COLO668 (cell line): ENCODE measurements around the gene EMX2.
"Not testable (repeated sequence)": the region's sequence is repeated elsewhere in the genome, so short reads cannot be mapped to it uniquely, and the experiment has no call there.

Source experiments
- DNase-seq: peaks from one replicate; lab custom pipeline; 2025; ENCODE audit not compliant: unreplicated experiment; lab: John Stamatoyannopoulos, UW

Gene EMX2

GRCh38 chr10:117542706-117543224 lies at the start of gene EMX2:
Gene EMX2 (plus strand): TSS chr10:117542746. CDS start chr10:117543268, 522 bp downstream.
- no peak for DNase-seq

DNA sequence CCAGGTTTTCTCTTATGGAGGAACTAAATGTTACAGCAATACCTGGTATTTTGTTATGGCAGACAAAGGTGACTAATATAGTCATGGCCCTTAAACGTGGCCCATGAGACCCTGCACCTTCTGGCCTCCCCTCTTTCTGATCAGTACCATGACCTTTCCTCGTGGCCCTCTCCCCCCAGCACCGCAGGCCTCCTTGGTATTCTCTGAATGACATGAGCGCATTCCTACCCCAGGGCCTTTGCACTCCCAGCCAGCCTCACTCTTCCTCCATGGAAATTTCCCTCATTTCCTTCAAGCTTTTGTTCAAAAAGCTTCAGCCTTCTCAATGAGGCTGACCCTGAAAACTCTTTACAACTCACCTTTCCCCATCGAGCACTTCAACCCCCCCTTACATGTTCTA lies 46.5 kb upstream of the EMX2 start:
- no peak for DNase-seq

- DNase-seq, result peak; percentile 37
These were observed 45.9 kb upstream of the EMX2 start for GRCh38 chr10:117496616-117497028.

DNA sequence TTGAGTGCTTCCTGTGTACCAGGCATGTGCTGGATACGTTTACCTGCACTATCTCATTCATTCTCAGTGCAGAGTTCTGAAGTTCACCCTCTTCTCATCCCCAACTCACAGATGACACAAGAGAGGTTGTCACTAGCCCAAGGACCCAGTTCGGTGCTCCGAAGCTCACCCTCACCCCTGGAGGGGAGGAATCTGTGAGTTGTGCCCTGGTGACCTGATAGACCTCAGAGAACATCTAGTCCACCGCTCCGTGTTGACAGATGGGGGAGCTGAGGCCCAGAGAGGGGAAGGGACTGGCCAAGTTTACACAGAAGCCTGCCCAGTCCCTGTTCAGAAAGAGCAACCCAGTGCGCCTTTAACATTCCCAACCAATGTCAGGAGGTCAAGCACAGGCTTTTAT lies 44.8 kb upstream of the EMX2 start:
- DNase-seq, result no peak

DNA sequence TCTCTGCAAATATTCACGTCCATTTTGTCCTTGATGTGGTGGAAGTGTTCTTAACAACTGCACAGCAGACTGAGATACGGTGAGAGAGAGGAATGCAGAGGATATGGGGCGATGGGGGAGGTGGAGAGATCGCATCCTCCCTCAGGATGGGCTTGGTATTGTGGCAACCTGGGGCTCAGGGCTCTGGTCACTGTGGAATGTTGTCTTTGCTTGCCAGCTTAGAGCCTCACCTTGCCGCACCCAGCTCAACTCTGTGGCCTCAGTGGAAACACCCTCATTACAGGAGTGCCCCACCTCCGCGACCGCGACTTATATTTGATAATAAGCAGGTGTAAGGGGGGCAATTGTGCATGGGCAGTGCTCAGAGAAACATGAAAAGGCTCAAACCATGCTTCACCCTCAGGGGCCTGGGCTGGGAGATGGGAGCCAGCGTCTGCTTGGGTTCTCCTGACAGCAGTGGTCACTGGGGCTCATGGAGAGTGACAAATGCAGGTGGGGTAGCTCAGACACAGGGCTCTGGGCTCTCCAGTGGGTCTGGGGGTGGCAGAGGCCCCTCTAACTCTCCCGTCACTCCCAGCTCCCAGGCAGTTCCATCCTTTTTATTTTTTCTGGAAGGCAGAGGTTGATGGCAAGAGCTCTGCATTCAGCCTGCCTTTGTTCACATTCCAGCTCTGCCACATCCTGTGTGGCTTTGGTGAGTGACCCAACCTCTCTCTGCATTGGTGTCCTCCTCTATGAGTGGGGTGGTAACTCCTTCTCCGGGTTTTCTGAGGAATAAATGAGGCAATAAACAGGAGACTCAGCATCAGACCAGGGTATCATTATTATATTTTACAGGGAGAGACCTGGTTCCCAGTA lies 43.1 kb upstream of the EMX2 start:
- DNase-seq, result no peak

GRCh38 chr10:117500456-117500855 lies 42.1 kb upstream of the EMX2 start:
- DNase-seq, result no peak

- no peak for DNase-seq
These were observed 41.0 kb upstream of the EMX2 start for GRCh38 chr10:117501460-117502035.

DNA sequence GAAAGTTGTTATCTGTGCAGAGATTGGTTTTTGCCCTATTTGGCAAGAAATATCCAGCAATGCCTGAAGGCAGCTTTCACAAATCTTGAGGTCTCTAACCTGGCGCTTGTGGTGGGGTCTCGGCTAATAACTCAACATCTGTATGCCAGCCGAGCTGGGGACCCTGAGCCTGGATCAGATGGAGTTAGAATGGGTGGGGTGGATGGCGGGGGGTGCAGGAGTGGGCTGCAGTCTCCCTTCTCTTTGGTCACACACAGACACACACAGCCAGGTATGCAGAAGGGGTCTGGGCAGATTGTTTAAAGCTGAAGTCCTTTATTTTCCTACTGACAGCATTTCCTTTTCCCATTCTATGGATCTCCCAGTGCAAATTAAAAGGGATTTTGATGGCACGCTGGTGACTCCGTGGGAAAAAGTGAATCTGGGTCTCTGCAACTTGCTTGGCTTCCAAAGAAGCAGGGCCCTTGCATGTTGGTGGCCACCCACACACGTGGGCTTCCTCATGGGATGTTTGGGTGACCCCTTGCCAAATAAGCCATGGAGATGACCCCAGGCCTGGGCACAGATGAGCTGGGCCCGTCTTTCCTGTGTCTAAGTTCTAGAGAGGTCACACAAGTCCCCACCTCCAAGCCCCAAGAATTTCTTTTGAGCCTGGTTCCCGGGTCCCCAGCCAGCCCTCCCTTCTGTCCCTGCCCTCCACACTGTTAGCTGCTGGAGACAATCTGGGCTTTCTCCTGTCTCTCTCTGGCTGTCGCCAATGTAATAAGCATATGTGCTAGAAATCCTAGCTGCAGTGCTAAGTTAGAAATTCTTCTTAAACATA lies 39.9 kb upstream of the EMX2 start:
- DNase-seq, result no peak

GRCh38 chr10:117503244-117504205 lies 39.0 kb upstream of the EMX2 start:
- DNase-seq, result peak; percentile 30

DNA sequence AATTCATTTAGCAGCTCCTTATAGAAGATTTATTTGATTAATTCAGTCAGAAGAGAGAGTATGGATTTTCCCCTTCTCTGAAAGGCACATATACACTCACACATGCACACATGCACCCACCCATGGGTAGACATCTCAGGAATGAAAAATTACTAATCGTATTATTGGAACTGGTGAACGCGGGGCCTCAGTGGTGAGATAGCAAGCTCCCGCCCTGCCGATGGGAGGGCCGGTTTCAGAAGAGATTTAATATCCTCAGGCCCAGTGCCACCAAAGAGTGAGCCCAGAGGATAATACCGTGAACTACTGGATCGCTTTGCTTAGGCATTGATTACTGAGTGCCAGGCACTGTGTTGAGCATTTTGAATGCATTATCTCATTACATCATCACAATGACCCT lies 38.0 kb upstream of the EMX2 start:
- DNase-seq, result no peak

- not testable (repeated sequence) for DNase-seq
These were observed 35.5 kb upstream of the EMX2 start for GRCh38 chr10:117507081-117507480.

DNA sequence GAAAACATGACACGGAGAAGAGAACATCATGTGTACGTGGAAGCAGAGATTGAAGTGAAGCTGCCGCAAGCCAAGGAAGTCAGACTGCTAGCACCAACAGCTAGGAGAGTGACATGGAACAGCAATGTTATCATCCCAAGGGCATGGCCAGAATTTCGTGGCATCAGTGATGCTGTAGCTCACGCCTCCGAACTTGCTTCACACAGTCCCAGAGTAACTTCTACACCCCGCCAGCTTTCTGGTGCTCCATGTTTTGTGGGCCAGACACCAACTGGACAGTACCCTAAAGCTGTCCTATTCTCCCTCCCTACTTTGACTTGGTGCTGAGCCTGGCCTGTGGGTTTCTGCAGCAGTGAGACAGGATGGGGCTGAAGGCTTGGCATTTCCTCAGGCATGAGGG lies 33.0 kb upstream of the EMX2 start:
- no peak for DNase-seq

- DNase-seq, result no peak
These were observed 30.8 kb upstream of the EMX2 start for GRCh38 chr10:117511601-117512390.

- DNase-seq, result no peak
These were observed 27.6 kb upstream of the EMX2 start for GRCh38 chr10:117514971-117515370.

DNA sequence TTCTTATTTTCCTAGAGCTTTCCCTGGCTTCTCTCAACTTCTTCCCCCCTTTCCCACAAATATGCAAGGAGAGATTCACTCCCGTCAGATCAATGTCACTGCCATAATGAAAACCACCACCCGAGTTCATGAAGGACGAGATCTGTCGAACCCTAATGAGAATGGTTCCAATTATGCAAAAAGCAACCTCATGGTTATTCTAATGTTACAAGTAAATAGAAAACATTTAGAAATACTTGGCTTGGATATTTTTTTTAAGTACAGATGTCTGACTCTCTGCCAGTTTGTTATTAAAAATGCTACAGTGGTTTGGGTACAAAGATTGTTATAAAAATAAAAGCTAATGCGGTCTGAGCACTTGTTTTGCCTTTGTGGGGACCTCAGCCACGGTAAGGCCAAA lies 25.9 kb upstream of the EMX2 start:
- DNase-seq, result no peak

DNA sequence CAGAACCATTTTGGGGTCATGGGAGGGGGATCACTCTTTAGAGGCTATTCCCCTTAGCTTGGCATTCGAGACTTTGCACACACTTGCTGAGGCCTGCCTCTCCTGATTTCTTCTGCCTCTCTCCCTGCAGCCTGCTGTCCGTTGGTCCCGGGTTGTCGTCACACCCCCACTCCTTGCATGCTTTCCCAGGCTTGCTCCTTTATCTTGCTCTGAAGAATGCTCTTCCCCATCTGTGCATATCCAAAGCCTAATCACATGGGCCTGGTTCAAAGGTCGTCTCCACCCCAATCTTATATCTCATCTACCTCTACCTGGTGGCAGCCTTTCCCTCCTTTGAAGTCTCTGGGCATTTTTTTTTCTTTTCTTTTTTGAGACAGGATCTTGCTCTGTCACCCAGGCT lies 24.3 kb upstream of the EMX2 start:
- no peak for DNase-seq

DNA sequence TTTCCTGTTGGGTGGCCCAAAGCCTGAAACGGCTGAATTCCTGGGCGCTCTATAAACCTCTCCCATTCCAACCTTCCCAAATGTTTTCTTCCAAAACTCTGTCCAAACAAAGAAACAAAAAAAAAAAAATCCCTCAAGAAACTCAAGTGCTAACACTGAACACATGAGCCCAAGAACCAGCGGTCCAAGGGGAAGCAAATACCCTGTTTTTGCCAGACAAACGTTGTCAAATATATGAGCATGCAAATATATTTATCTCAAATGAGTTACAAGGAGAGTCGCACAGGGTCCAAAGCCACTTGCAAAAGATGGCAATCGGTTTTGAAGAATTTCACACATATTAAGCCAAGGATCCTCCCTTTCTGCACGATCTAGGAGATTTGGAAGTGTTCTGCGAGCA lies 23.3 kb upstream of the EMX2 start:
- no peak for DNase-seq

- no peak for DNase-seq
These were observed 22.7 kb upstream of the EMX2 start for GRCh38 chr10:117519879-117520278.

- DNase-seq, result no peak
These were observed 11.8 kb upstream of the EMX2 start for GRCh38 chr10:117530791-117531190.
